KOPT-K1 (cell line): ENCODE measurements around the gene DHRS11.

Source experiments
- H3K27ac ChIP-seq: fragments of 200-600 bp; sonication (generic); 2 replicates; pipeline ENCODE4 v1.5.1; 2016; ENCODE audit warnings: antibody characterized with exemption, mild to moderate bottlenecking, low read depth, low read length; ENCODE audit not compliant: poor library complexity, severe bottlenecking
- H3K36me3 ChIP-seq: fragments of 200-600 bp; sonication (generic); 2 replicates; pipeline ENCODE4 v1.5.1; 2017; ENCODE audit warnings: antibody characterized with exemption, mild to moderate bottlenecking, low read length, moderate library complexity; ENCODE audit not compliant: insufficient read depth
- H3K9me3 ChIP-seq: fragments of 200-600 bp; sonication (generic); 2 replicates; pipeline ENCODE4 v1.5.1; 2017; ENCODE audit warnings: antibody characterized with exemption, low read length, mild to moderate bottlenecking; ENCODE audit not compliant: insufficient read depth, poor library complexity, severe bottlenecking

DHRS11 gene

DNA sequence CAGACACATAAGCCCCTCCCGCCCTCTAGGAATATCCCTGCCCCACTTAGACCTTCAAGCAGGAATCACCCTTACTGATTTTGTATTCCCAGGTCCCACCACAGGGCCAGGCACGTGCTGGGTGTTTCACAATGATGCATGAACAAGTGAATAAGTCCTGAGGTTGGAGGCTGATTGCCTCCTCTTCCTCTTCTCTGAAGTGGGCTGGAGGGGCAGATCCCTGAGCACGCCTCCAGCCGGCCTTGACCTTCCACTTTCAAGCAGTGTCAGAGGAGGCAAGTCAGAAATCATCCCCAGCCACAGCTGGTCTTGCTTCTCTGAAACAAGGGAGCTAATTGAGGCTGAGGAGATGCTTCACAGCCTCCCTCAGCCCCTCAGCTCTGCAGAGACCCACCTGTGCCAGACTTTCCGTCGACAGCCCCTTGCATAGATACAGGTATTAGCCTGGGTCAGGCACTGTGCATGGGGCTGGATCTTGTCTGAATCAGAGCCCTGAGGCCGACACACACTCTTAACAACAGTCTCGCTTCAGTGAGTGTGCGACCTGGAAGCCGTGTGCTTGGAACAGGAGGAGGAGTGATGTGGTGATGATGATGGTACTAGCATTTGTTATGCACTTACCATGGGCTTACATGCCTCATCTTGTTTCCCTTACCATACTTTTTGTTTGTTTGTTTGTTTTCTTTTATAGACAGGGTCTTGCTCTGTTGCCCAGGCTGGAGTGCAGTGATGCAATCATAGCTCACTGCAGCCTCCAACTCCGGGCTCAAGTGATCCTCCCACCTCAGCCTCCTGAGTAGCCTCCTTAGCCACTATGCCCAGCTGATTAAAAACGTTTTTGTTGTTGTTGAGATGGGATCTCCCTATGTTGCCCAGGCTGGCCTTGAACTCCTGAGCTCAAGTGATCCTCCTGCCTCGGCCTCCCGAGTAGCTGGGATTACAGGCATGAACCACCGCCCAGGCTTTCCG, 24.7 kb downstream of the DHRS11 start:
- H3K9me3 ChIP-seq = no peaks in the 10 kb centered on the region
- no peaks in the 10 kb centered on the region for H3K36me3 ChIP-seq
- H3K27ac ChIP-seq = no peak overlapping the region

DNA sequence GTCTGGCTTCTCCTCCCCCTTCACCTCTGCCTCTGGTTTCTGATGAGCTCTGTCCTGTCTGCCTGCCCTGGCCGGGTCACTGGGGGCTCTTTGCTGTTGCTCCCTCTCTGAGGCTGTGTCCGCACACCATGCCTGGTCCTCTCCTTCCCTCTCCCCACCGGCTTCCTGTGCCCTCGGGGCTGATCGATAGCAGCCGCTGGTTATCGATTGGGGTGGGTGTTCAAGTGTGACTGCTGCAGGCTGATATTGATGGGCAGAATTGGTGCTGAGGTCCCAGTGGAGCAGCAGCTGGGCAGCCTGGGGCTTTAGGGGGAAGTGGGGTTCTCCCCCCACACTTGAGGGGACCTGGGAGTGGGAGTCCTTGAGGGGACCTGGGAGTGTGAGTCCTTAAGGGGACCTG, 26.1 kb downstream of the DHRS11 start:
- H3K9me3 ChIP-seq = no peaks in the 10 kb centered on the region

DNA sequence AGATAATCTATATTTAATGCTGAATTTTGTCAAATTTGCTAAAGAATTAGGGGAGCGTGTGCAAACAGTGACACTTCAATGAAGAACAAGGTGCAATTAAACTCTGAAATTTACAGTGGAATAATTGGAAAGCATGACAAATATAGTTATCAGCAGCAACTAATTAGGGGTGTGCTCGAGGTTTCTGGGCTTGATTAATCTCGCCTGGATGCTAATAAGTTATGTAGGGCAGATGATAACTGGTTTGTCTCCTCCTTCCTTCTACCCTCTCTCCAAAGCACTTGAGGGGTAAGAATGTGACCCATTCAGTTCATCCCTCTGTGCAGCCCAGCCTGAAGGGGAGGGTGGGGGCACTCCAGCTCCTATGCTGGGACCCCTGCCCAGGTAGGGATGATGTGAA, 31.6 kb downstream of the DHRS11 start:
- Histone ChIP-seq H3K36me3 (no peaks in the 10 kb centered on the region), H3K9me3 (no peaks in the 10 kb centered on the region), H3K27ac (no peak overlapping the region)

More for the DNA sequence above, 26.1 kb downstream of the DHRS11 start:
- Histone ChIP-seq H3K36me3 (no peaks in the 10 kb centered on the region), H3K27ac (no peak overlapping the region)

DNA sequence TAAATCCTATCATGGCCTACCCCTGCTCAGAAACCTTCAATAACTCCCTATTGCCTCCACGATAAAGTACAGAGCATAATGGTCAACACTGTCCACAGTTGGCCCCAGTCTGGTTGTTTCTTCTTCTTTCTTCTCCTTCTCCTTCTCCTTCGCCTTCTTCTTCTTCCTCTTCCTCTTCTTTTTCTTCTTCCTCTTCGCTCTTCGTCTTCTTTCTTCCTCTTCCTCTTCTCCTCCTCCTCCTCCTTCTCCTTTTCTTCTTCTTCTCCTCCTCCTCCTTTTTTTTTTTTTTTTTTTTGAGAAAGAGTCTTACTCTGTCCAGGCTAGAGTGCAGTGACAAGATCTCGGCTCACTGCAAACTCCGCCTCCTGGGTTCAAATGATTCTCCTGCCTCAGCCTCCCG, 33.5 kb downstream of the DHRS11 start:
- H3K36me3 ChIP-seq = no peaks in the 10 kb centered on the region
- H3K9me3 ChIP-seq = no peaks in the 10 kb centered on the region
- H3K27ac ChIP-seq = no peak overlapping the region

DNA sequence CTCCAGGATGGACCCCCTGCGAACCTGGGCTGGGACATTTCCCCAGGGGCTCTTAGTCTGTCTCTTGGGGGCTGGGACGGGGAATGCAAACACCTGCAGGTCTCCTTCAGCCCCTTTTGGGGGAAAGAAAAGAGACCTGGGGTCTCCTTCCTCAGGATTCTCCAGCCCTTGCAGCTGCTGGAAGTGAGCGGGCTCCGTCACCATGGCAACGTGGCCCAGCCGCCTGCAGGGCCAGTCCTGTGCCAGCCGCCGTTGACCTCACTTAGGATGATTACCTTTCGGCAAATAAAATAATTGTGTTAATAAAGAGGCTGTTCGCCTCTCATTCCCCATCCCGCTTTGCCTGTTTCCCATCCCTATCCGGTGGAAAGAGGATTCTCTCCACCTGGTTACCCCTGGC, 35.4 kb downstream of the DHRS11 start:
- Histone ChIP-seq H3K27ac (no peak overlapping the region), H3K36me3 (no peaks in the 10 kb centered on the region), H3K9me3 (no peaks in the 10 kb centered on the region)

DNA sequence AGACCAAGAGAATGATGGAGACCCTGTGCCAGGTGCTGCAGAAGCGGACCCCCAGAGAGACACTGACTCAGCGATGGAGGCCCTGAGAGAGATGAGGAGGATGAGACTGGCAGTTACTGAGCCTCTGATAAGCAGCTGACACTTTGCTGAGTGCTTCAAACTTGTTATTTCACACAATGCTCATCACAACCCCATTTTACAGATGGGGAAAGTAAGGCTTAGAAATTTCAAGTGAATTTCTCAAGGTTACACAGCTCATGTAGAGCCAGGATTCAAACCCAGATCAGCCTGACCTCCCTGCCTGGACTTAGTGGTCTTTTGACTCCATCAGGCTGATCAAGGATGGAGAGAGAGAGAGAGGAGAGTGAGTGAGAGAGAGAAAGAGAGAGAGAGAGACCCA, 36.9 kb downstream of the DHRS11 start:
- Histone ChIP-seq H3K9me3 (no peaks in the 10 kb centered on the region), H3K36me3 (no peaks in the 10 kb centered on the region), H3K27ac (no peak overlapping the region)

DNA sequence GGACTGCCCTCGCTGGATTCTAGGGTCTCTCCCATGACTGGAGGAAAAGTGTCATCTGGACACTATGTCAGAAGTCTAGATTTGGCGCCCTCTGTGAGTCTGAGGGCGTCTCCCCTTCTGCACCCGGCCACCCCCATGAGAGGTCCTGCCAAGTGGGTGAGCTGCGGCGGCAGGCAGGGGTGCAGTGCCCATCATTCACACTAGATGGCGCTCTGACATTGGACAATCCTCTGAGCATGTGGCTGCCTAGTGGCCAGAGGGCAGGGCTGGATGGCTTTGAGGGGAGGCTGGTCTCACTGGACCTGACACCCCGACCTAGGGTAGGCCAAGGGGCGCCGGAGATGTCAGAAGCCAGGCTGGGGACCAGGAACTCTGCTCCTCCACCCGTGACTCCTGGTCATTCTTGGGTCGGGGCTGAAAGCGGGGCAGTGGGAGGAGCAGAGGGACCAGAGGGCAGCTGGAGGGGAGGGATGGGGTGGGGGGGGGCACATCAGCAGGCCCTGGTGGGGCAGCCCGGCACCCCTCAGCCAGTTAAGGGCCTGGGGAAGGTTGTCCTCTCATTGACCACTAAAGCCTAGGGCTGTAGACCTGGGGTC, 37.7 kb downstream of the DHRS11 start:
- Histone ChIP-seq H3K9me3 (no peaks in the 10 kb centered on the region), H3K36me3 (no peaks in the 10 kb centered on the region), H3K27ac (no peak overlapping the region)

DNA sequence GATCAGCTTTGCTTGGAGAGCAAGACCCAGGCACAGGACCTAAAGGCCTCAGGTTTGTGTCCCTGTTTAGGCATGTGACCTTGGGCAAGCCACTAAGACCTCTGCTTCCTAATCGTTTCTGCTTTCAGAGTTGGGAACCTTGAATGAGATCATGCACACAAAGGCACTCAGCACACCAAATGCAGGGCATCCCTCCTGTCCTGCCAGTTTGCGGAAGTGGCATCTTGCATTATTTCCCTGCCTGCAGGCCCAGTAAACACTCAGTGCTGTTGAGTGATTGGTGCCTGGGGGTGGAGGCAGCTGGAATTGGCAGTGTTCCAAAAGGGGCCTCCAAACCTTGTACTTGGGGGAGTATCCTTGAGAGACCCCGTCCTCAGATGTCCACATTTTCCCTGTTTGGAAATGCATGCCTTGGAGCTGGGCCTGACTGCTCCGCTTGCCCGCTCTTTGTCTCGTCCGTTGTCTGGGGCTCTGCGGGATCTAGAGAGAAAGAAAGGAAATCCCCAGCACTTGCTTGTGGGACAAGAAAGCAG, 38.4 kb downstream of the DHRS11 start:
- H3K36me3 ChIP-seq = no peaks in the 10 kb centered on the region
- H3K9me3 ChIP-seq = no peaks in the 10 kb centered on the region
- H3K27ac ChIP-seq = no peak overlapping the region

DNA sequence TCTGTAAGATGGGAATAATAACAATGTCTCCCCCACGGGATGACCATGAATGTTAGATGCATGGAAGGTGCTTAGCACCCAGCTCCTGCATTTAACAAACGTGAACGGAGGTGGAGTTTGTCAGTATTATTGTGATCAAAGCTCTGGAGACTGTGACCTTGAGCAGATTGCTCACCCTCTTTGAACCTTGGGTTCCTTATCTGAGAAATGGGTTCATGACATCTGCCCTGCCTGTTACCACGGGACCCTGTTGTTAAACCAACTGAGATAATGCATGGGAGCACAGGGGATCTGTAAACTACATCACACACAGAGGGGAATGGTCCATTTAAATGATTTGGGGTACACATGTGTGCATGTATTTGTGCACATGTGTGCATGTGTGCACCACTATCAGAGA, 39.3 kb downstream of the DHRS11 start:
- Histone ChIP-seq H3K27ac (no peak overlapping the region), H3K9me3 (no peaks in the 10 kb centered on the region), H3K36me3 (no peaks in the 10 kb centered on the region)

DNA sequence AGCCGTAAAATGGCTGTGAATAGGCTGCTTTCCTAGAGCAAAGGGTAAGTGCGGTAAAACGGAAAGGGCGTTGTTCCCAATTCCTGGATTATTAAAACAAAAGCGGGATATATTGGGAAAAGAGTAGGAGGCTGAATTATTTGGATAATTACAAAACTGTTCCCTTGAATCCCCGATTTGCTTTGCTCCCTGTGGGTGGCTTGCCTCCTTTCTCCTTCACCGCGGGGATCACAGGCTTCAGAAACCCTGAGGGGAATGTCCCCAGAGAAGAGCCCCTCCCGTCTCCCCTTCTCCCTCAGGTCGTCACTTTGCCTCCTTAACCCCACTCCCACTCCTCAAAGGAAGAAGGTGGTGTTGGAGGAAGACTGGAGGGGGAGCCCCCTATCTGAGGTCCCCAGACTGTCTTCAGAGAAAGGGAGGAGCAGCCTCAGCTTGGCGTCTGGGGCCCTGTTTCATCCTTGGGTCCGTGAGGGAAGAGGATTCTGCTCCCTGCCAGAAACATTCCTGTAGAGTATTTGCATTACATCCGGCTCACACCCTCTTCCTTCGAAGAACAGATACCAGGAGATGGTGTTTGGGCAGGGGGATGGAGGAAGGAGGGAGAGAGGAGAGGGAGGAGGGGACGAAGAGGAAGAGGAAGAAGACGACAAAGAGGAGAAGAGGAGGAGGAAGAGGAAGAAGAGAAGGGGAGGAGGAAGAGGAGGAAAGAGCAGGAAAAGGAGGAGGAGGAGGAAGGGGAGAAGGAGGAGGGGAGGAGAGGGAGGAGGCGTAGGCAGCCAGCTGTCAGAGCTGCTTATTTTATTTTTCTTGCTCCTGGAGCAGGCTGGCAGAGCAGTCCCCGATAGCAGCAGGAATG, 41.5 kb downstream of the DHRS11 start:
- H3K9me3 ChIP-seq = no peaks in the 10 kb centered on the region
- H3K36me3 ChIP-seq = no peaks in the 10 kb centered on the region
- H3K27ac ChIP-seq = no peak overlapping the region

DNA sequence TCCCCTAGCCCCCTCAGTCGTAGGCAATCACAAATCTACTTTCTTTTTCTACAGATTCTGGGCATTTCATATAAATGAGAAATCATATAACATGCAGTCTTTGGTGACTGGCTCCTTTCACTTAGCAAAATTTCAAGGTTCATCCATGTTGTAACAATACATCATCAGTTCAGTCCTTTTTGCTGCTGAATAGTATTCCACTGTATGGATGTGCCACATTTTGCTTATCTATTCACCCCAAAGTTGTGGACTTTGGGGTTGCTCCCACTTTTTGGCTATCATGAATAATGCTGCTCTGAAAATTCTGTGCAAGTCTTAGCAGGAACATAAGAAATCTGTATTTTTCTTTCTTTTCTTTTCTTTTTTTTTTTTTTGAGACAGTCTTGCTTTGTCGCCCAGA, 48.7 kb downstream of the DHRS11 start:
- Histone ChIP-seq H3K36me3 (no peaks in the 10 kb centered on the region), H3K27ac (no peak overlapping the region)

DNA sequence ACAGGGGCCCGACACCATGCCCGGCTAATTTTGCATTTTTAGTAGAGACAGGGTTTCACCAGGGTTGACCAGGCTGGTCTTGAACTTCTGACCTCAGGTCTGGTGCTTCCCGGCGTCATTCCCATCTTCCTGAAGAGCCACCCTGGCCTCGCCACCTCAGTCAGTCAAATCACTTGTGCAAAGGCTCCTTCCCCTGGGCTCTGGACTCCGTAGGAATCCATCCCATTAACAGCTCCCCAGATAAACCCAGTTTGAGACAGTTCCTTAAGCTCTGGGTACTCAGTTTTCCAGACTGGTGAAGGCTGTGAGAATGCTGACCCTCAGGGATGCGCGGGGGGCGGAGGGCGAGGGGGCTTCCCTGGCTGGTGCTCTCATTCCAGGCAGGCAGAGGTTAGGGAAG, 49.2 kb downstream of the DHRS11 start:
- Histone ChIP-seq H3K36me3 (no peaks in the 10 kb centered on the region), H3K9me3 (no peaks in the 10 kb centered on the region), H3K27ac (no peak overlapping the region)

More for the DNA sequence above, 48.7 kb downstream of the DHRS11 start:
- H3K9me3 ChIP-seq = no peaks in the 10 kb centered on the region

DNA sequence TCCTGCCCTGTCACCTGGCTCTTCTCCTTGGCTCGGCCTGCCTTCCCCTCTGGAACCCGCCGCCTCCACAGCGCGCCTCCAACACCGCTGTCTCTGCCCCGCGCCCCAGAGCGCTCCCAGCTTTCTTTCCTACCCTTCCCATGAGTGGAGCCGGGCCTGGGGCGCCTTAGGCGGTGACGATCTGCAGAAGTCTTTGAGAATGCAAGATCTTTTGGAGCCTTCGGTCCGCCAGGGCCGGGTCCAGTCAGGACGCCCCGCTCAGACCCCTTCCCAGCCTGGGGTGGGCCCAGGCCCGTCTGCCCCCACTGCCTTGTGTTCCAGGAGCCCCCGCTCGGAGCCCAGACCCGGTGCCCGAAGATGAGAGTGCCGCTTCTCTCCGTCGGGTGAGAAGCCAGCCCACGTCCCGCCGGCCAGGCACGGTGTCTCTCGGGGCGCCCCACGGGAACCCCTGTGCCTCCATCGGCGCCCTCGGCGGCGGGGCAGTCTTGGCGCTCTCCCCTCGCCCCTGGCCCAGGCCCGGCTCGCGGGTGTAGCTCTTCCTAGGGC, 49.7 kb downstream of the DHRS11 start:
- no peak overlapping the region for H3K27ac ChIP-seq
- no peaks in the 10 kb centered on the region for H3K9me3 ChIP-seq
- H3K36me3 ChIP-seq = no peaks in the 10 kb centered on the region

DNA sequence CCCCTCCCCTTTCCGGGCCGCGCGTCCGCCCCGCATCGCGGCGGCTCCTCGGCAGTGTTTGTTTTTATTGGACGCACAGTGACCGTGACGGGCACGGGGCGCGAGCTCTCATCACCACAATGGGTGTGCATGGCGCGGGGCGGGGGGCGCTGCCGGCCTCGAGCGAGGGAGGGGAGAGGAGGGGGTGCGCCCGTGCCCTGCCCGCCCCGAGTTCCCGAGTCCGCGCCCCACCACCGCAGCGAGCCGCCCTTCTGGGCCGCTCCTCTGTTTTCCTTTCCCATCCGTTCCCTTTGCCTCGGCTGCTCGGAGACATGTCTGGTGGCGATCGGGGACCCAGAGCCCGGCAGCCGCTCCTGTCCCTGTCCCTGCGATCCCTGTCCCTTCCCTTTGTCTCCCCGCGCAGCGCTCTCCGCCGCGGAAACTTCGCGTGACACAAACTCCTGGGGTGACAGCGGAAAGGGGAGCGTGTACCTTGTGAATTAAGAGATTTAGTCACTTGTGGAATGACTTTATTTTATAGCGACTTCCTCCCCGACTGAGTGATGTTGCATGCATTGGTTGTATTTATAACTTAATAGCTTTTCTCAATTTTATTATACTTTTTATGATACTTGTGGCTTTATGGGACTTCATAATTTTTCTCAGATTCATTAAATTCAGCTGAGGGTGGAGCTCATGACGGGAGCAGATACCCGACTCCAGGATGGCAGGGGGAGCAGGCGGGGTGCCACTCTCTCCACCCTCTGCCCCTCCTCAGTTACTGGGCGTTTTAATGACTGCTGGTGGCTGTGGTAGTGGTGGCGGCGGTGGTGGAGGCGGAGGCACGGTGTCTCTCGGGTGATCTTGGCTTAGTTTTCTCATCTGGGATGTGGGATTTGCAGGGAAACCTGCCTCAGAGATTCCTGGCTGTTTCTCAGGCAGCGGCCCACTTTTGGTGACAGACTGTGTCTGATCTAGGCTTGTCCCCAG, 50.5 kb downstream of the DHRS11 start:
- H3K27ac ChIP-seq = no peak overlapping the region
- H3K36me3 ChIP-seq = no peaks in the 10 kb centered on the region
- no peaks in the 10 kb centered on the region for H3K9me3 ChIP-seq
